GM12872 (cell line): ENCODE data around the gene LIN52.

ENCODE experiments used
- TF ChIP-seq, protein P1 (sequence below): IDR thresholded peaks from 3 replicates; pipeline ENCODE4 v1.5.1; 2011; ENCODE audit warnings: low read depth, mild to moderate bottlenecking, low read length, moderate library complexity; ENCODE audit not compliant: insufficient read depth

LIN52 gene

DNA sequence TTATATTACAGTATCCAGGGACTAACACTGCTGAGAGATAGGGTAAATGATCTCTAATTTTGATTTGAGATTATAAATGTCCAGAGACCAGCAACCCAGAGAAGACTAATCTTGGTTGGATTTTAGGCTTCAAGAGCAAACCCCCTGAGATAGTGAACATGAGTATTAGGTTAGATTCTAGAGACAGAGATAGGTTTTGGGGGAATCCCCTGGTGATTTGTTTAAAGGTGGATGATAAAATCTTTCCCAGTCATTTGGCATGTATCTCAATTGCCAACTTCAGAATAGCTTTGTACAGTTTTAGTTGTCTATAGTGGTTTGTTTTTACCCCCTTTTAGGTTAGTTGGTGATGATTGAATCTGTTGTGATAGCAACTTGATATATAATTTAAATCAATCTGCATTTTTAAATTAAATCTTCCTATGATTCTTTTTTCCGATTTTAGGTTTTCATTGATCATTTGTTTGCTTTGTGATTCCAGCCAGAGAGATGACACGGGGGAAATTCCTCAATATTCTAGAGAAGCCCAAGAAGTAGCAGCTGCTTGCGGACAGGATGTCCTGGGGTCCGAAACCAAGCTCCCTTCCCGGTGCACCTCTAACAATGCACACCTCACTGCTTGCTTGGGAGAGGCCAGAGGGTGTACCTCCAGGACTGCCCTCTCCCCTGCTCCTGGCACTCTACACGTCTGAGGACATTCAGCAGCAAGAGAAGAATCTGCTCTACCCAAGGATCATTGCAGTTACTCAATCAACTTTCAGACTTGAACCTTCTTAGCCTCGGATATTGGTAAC, 113.9 kb downstream of the LIN52 start:
- TF ChIP-seq, protein P1, sequence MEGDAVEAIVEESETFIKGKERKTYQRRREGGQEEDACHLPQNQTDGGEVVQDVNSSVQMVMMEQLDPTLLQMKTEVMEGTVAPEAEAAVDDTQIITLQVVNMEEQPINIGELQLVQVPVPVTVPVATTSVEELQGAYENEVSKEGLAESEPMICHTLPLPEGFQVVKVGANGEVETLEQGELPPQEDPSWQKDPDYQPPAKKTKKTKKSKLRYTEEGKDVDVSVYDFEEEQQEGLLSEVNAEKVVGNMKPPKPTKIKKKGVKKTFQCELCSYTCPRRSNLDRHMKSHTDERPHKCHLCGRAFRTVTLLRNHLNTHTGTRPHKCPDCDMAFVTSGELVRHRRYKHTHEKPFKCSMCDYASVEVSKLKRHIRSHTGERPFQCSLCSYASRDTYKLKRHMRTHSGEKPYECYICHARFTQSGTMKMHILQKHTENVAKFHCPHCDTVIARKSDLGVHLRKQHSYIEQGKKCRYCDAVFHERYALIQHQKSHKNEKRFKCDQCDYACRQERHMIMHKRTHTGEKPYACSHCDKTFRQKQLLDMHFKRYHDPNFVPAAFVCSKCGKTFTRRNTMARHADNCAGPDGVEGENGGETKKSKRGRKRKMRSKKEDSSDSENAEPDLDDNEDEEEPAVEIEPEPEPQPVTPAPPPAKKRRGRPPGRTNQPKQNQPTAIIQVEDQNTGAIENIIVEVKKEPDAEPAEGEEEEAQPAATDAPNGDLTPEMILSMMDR: no peak

DNA sequence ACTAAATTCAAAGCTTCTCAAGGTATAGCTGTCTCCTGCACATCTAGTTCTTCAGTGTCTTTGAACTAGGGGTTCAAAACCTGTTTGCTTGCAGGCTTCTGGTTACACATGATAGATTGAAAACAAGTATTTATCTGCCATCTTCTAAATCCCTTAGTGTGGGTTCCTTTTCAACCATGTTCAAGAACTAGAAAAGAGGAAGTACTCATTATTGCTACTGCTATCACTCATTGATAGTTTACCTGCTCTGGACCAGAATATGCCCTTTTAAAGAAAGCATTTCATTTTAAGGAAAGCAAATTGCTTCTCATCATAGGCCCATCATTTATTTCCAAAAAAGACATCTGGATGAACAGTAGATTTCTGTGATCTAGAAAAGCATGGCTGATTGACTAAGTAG, 117.4 kb downstream of the LIN52 start:
- TF ChIP-seq, protein P1: no peak

DNA sequence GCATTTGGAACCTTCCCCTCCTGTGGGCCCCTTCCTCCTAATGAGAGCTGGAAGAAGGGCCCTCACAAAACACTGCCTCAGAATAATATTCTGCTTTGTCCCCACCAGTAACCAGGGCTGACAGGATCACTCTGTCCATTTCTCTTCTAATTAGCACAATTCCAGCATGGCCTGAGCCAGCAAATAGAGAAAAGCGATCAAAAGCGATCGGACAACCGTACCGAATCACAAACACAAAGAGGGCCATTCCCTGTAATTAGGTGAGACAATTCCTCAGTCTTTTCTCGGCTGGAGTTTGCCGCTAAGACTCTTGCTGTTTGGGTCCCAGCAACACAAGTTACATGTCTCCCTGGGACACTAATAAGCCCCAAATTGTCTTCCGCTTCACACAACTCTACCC, 118.9 kb downstream of the LIN52 start:
- TF ChIP-seq, protein P1: no peak

DNA sequence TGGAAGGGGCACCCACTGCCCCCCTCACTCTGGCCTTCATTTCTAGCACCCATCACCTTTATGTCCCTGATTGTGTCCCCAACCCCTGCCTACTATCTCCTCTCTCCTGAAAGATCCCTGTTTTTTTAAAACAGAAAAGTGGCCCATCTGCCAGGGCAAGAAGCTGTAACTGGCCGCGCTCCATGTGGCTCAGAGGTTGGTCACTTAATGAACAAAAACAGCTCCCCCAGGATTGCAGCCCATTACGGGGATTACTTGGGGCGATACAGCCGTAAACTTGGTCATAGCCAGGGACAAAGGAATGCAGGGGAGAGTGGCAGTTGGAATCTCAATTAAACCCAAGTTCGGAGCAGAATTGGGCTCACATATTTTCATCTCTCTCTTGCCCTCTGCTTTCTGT, 119.7 kb downstream of the LIN52 start:
- TF ChIP-seq, protein P1: no peak

DNA sequence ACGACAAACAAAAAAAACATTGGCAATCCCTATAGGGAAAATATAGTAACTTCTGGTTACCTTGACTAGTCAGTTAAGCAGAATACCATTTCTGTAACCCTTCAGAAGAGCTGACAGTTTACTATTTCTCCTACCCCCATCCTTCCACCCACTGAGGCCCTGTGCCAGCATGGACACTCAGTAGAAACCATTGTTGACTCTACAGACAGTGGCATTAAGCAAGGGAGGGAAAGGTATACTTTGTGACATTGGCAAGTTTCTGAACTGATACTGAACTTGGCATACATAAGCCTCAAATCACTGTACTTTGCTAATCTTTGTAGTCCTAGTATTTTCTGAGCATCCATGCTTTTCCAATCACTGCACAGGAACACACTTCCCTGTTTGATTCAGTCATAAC, 121.1 kb downstream of the LIN52 start:
- TF ChIP-seq, protein P1: no peak

DNA sequence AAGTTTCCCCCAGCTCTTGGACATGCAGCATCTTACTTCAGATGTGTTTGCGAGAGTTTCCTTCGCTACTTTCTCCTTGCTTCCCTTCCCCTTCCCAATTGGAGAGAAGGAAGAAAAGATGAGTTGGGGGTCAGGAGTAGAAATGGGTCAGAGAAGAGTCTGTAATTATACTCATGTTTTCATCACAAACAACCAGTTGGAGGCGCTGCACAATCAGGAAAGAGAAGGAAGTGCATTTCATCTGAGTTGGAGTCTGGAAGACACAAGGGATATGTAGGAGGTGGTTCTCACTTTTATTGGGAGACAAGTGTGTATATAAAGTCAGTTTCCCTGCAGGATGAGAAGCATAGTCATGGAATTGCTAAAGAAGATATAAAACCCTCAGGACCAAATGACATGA, 123.2 kb downstream of the LIN52 start:
- TF ChIP-seq, protein P1: peak; percentile 23; the same call in 1 of the 3 replicates

DNA sequence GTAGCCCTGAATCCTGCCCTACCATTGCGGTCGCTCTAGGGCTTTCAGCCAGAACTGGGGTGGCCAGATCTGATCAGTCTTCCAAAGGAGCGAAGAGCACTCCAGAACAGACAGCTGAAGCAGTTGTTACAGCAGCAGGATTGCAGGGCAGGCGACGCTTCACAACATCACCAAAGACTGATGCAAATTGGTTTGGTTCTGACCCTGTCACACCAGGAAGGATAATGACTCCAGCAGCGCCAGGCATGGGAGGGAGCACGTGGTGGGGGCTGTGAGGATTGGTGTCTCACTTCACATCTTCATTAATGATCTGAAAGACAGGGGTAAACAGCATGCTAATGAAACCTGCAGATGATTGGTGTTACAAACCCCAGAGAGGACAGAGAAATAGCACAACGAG, 123.9 kb downstream of the LIN52 start:
- TF ChIP-seq, protein P1: no peak
